ENCODE results near the gene SPG7. TPM values are rescaled to one million over a fixed set of nuclear protein-coding genes. Genes with fewer than 3 reads are reported as not detected.

Gene SPG7
- total and polyA plus RNA-seq, 9 of the 15 experiments (the other 6 are each of a cell fraction or from before 2014, with no cell fraction given) = 5.8 to 89.1 (median 49.4) TPM

- TF ChIP-seq CEBPG (CRISPR knock-in tag; IDR thresholded peaks at IDR 0.05) (peak; percentile 62), CEBPG (tag; conservative IDR thresholded peaks at IDR 0.05 in 1 of 2, IDR thresholded peaks at IDR 0.05 in 1 of 2) (no peak), CBFA2T2 (conservative IDR thresholded peaks at IDR 0.05) (no peak), ZNF830 (CRISPR knock-in tag; IDR thresholded peaks at IDR 0.05) (0 out of 2 replicates have a peak, but pooled peaks have one; percentile 11), TAF7 (tag; IDR thresholded peaks at IDR 0.05) (peak; percentile 99), ARID1B (IDR thresholded peaks at IDR 0.05) (no peak; the same call in 1 of the 2 replicates), ILF3 (IDR thresholded peaks at IDR 0.05; ENCODE audit: borderline replicate concordance) (peak; percentile 15; the same call in 1 of the 2 replicates), ZNF717 (CRISPR knock-in tag; IDR thresholded peaks at IDR 0.05) (no peak; the same call in 1 of the 2 replicates), POLR3G (IDR thresholded peaks at IDR 0.05; ENCODE audit: extremely low read depth, insufficient read length, insufficient replicate concordance) (no peak), ARID3B (CRISPR knock-in tag; IDR thresholded peaks at IDR 0.05; ENCODE audit: borderline replicate concordance) (no peak), NR2C2 (CRISPR knock-in tag; IDR thresholded peaks at IDR 0.05) (peak; percentile 53; the same call in 1 of the 2 replicates), NR2C2 (tag; IDR thresholded peaks at IDR 0.05) (peak; percentile 38; the same call in 1 of the 2 replicates)
- TF ChIP-seq, protein P1, sequence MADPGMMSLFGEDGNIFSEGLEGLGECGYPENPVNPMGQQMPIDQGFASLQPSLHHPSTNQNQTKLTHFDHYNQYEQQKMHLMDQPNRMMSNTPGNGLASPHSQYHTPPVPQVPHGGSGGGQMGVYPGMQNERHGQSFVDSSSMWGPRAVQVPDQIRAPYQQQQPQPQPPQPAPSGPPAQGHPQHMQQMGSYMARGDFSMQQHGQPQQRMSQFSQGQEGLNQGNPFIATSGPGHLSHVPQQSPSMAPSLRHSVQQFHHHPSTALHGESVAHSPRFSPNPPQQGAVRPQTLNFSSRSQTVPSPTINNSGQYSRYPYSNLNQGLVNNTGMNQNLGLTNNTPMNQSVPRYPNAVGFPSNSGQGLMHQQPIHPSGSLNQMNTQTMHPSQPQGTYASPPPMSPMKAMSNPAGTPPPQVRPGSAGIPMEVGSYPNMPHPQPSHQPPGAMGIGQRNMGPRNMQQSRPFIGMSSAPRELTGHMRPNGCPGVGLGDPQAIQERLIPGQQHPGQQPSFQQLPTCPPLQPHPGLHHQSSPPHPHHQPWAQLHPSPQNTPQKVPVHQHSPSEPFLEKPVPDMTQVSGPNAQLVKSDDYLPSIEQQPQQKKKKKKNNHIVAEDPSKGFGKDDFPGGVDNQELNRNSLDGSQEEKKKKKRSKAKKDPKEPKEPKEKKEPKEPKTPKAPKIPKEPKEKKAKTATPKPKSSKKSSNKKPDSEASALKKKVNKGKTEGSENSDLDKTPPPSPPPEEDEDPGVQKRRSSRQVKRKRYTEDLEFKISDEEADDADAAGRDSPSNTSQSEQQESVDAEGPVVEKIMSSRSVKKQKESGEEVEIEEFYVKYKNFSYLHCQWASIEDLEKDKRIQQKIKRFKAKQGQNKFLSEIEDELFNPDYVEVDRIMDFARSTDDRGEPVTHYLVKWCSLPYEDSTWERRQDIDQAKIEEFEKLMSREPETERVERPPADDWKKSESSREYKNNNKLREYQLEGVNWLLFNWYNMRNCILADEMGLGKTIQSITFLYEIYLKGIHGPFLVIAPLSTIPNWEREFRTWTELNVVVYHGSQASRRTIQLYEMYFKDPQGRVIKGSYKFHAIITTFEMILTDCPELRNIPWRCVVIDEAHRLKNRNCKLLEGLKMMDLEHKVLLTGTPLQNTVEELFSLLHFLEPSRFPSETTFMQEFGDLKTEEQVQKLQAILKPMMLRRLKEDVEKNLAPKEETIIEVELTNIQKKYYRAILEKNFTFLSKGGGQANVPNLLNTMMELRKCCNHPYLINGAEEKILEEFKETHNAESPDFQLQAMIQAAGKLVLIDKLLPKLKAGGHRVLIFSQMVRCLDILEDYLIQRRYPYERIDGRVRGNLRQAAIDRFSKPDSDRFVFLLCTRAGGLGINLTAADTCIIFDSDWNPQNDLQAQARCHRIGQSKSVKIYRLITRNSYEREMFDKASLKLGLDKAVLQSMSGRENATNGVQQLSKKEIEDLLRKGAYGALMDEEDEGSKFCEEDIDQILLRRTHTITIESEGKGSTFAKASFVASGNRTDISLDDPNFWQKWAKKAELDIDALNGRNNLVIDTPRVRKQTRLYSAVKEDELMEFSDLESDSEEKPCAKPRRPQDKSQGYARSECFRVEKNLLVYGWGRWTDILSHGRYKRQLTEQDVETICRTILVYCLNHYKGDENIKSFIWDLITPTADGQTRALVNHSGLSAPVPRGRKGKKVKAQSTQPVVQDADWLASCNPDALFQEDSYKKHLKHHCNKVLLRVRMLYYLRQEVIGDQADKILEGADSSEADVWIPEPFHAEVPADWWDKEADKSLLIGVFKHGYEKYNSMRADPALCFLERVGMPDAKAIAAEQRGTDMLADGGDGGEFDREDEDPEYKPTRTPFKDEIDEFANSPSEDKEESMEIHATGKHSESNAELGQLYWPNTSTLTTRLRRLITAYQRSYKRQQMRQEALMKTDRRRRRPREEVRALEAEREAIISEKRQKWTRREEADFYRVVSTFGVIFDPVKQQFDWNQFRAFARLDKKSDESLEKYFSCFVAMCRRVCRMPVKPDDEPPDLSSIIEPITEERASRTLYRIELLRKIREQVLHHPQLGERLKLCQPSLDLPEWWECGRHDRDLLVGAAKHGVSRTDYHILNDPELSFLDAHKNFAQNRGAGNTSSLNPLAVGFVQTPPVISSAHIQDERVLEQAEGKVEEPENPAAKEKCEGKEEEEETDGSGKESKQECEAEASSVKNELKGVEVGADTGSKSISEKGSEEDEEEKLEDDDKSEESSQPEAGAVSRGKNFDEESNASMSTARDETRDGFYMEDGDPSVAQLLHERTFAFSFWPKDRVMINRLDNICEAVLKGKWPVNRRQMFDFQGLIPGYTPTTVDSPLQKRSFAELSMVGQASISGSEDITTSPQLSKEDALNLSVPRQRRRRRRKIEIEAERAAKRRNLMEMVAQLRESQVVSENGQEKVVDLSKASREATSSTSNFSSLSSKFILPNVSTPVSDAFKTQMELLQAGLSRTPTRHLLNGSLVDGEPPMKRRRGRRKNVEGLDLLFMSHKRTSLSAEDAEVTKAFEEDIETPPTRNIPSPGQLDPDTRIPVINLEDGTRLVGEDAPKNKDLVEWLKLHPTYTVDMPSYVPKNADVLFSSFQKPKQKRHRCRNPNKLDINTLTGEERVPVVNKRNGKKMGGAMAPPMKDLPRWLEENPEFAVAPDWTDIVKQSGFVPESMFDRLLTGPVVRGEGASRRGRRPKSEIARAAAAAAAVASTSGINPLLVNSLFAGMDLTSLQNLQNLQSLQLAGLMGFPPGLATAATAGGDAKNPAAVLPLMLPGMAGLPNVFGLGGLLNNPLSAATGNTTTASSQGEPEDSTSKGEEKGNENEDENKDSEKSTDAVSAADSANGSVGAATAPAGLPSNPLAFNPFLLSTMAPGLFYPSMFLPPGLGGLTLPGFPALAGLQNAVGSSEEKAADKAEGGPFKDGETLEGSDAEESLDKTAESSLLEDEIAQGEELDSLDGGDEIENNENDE (IDR thresholded peaks at IDR 0.05; ENCODE audit: low read depth, low read length) = no peak
Measured at GRCh38 chr16:89560378-89561141, 52.4 kb downstream of the SPG7 start, which contains the start of gene RPL13 (continued).
